Panc1 (cell line): ENCODE data around the gene SV2C. TPM values are rescaled to one million over a fixed set of nuclear protein-coding genes. Genes with fewer than 3 reads are reported as not detected.

Source experiments
- ATAC-seq: fragments of 200-7000 bp; cut with Tn5 transposase; 2 replicates; pipeline ENCODE4 v1.9.1; 2020; ENCODE audit warnings: mild to moderate bottlenecking, moderate library complexity
- BruUV-seq: library from RNA; stranded (reverse); fragments of 400-500 nt; replicated peaks from 2 replicates; lab custom pipeline; 2021; lab: Mats Ljungman, UMichigan
- CTCF ChIA-PET: fragments of 300-600 bp; sonication (Branson Sonifier 250); formaldehyde crosslinking; loops from one replicate; lab custom pipeline; 2022; ENCODE audit warnings: antibody characterized with exemption; lab: Charles Lee
- POLR2A ChIA-PET: fragments of 300-600 bp; sonication (Branson Sonifier 250); formaldehyde crosslinking; loops from one replicate; lab custom pipeline; 2022; ENCODE audit warnings: antibody characterized with exemption; lab: Charles Lee
- DNase-seq: peaks from one replicate; pipeline ENCODE4 v3.0.0-alpha.2; 2010; ENCODE audit warnings: low read depth, low spot score
- H3K27ac ChIP-seq: 2 replicates; pipeline ENCODE4 v1.5.1; 2011; ENCODE audit warnings: mild to moderate bottlenecking, low read length, inconsistent platforms
- H3K27me3 ChIP-seq: fragments of 200-500 bp; sonication (Bioruptor generic); 2 replicates; pipeline ENCODE4 v1.6.0; 2014; ENCODE audit warnings: low read length, inconsistent platforms; ENCODE audit not compliant: control insufficient read depth, insufficient read depth
- H3K36me3 ChIP-seq: fragments of 200-500 bp; sonication (Bioruptor generic); 2 replicates; pipeline ENCODE4 v1.5.1; 2014; ENCODE audit warnings: inconsistent platforms, mild to moderate bottlenecking, low read length, moderate library complexity; ENCODE audit not compliant: control insufficient read depth, insufficient read depth
- H3K4me1 ChIP-seq: 2 replicates; pipeline ENCODE4 v1.5.1; 2011; ENCODE audit warnings: inconsistent platforms, mild to moderate bottlenecking, low read length, moderate library complexity; ENCODE audit not compliant: control insufficient read depth, insufficient read depth
- H3K4me3 ChIP-seq, 2 experiments: 2 replicates each; pipeline ENCODE4 v1.5.1; 2011 to 2012; ENCODE audit warnings: low read depth in 2 of 2, low read length in 2 of 2, mild to moderate bottlenecking in 2 of 2, inconsistent platforms in 1 of 2, moderate library complexity in 1 of 2
- H3K9me3 ChIP-seq: fragments of 200-500 bp; sonication (Bioruptor generic); 2 replicates; pipeline ENCODE4 v1.5.1; 2014; ENCODE audit warnings: low read depth, mild to moderate bottlenecking, inconsistent platforms, low read length, moderate library complexity; ENCODE audit not compliant: control insufficient read depth, insufficient read depth
- CTCF ChIP-seq: fragments of 450-650 bp; IDR thresholded peaks from 2 replicates; pipeline ENCODE4 v1.5.1; 2017; ENCODE audit warnings: mild to moderate bottlenecking
- POLR2AphosphoS5 ChIP-seq: IDR thresholded peaks from 2 replicates; pipeline ENCODE4 v1.6.1; 2012; ENCODE audit warnings: mild to moderate bottlenecking, low read depth, low read length, moderate library complexity
- REST ChIP-seq, 2 experiments: IDR thresholded peaks; 2 replicates each; pipeline ENCODE4 v1.6.1; 2011 to 2012; ENCODE audit warnings: low read depth in 2 of 2, control low read depth in 1 of 2, low read length in 1 of 2, mild to moderate bottlenecking in 1 of 2, moderate library complexity in 1 of 2; ENCODE audit not compliant: insufficient read depth in 1 of 2
- SIN3A ChIP-seq: IDR thresholded peaks from 2 replicates; pipeline ENCODE4 v1.6.1; 2012; ENCODE audit warnings: low read depth, mild to moderate bottlenecking, low read length, moderate library complexity, borderline replicate concordance; ENCODE audit not compliant: insufficient read depth
- TCF7L2 ChIP-seq: IDR thresholded peaks from 2 replicates; pipeline ENCODE4 v1.6.1; 2011; ENCODE audit warnings: mild to moderate bottlenecking, low read depth, low read length, inconsistent platforms
- in situ Hi-C: cut with HindIII; loops from 2 replicates; pipeline ENCODE4 v1.10.0; 2016; ENCODE audit warnings: low sequenced_read_pairs, low pct_unique_long_range_greater_than_20kb
- intact Hi-C: fragments of 100-400 bp; cut with micrococcal nuclease; formaldehyde crosslinking; loops from one replicate; pipeline ENCODE4 v1.10.0; 2022; ENCODE audit not compliant: unreplicated experiment
- total RNA-seq: library from RNA; stranded (reverse); gene quantifications from one replicate; pipeline ENCODE4 v1.2.1, GENCODE V29; 2021; ENCODE audit not compliant: unreplicated experiment

Gene SV2C
- total RNA-seq, 1 experiment from 2014 or later = not detected

- Histone ChIP-seq H3K27me3 (no peaks in the 10 kb centered on the region; the same call in 1 of the 2 replicates), H3K36me3 (no peaks in the 10 kb centered on the region), H3K4me3 (no peak overlapping the region), H3K27ac (no peak overlapping the region), H3K9me3 (no peaks in the 10 kb centered on the region), H3K4me1 (no peaks in the 10 kb centered on the region)
- CTCF ChIA-PET = no interaction called here
- ATAC-seq = no peak
- BruUV-seq = no TSS peak
- no peak for DNase-seq
- POLR2A ChIA-PET = no interaction called here
- intact Hi-C loops (no loop called here), in situ Hi-C loops (no loop called here)
- TF ChIP-seq REST (IDR thresholded peaks at IDR 0.05; ENCODE audit: insufficient read depth in 1 of 2, low read depth in 2 of 2, low read length in 1 of 2) (no peak), SIN3A (no peak), CTCF (no peak), TCF7L2 (no peak), POLR2AphosphoS5 (no peak)
Observed at GRCh38 chr5:76345582-76345981, 262.4 kb downstream of the SV2C start.

DNA sequence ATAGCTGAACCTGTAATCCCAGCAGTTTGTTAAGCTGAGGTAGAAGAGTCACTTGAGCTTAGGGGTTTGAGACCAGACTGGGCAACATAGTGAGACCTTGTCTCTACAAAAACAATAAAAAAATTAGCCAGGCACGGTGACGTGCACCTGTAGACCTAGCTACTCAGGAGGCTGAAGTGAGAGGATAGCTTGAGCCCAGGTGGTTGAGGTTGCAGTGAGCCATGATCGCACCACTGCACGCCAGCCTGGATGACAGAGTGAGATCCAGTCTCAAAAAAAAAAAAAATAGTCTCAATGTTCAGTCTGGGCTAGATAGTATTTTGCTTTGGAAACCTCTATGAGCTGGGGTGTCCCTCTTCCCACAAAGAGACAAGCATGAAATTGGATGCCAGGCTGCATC is 268.0 kb downstream of the SV2C start:
- H3K36me3 ChIP-seq = no peaks in the 10 kb centered on the region
- no peak overlapping the region for H3K27ac ChIP-seq
- no peaks in the 10 kb centered on the region for H3K9me3 ChIP-seq
- ATAC-seq = no peak
- in situ Hi-C loops (no loop called here), intact Hi-C loops (no loop called here)
- no peak overlapping the region for H3K4me3 ChIP-seq
- no peaks in the 10 kb centered on the region for H3K4me1 ChIP-seq
- POLR2A ChIA-PET = interaction anchor here (0.6 kb wide), 1 partner anchor 103 kb away, joined by 3 read pairs; no protein-coding TSS in a partner anchor
- DNase-seq = no peak
- peaks cover 4% of the 10 kb centered on the region; the same call in 1 of the 2 replicates for H3K27me3 ChIP-seq
- CTCF ChIA-PET = interaction anchor here (0.7 kb wide), 1 partner anchor 11 kb away, joined by 4 read pairs; no protein-coding TSS in a partner anchor
- no TSS peak for BruUV-seq
- TF ChIP-seq POLR2AphosphoS5 (no peak), SIN3A (no peak), REST (IDR thresholded peaks at IDR 0.05; ENCODE audit: insufficient read depth in 1 of 2, low read depth in 2 of 2, low read length in 1 of 2) (no peak)
